KOPT-K1 (cell line): ENCODE data around the gene INAFM1.
"Not testable (repeated sequence)": the region's sequence is repeated elsewhere in the genome, so short reads cannot be mapped to it uniquely, and the experiment has no call there.

Source experiments
- H3K27ac ChIP-seq: fragments of 200-600 bp; sonication (generic); 2 replicates; pipeline ENCODE4 v1.5.1; 2016; ENCODE audit warnings: antibody characterized with exemption, mild to moderate bottlenecking, low read depth, low read length; ENCODE audit not compliant: poor library complexity, severe bottlenecking
- H3K36me3 ChIP-seq: fragments of 200-600 bp; sonication (generic); 2 replicates; pipeline ENCODE4 v1.5.1; 2017; ENCODE audit warnings: antibody characterized with exemption, mild to moderate bottlenecking, low read length, moderate library complexity; ENCODE audit not compliant: insufficient read depth
- H3K9me3 ChIP-seq: fragments of 200-600 bp; sonication (generic); 2 replicates; pipeline ENCODE4 v1.5.1; 2017; ENCODE audit warnings: antibody characterized with exemption, low read length, mild to moderate bottlenecking; ENCODE audit not compliant: insufficient read depth, poor library complexity, severe bottlenecking

INAFM1 gene

GRCh38 chr19:47256693-47257410, 17.8 kb upstream of the INAFM1 start:
- Histone ChIP-seq H3K36me3 (peaks cover 30% of the 10 kb centered on the region; the same call in 1 of the 2 replicates), H3K27ac (peak overlapping the region; percentile 57), H3K9me3 (no peaks in the 10 kb centered on the region)

DNA sequence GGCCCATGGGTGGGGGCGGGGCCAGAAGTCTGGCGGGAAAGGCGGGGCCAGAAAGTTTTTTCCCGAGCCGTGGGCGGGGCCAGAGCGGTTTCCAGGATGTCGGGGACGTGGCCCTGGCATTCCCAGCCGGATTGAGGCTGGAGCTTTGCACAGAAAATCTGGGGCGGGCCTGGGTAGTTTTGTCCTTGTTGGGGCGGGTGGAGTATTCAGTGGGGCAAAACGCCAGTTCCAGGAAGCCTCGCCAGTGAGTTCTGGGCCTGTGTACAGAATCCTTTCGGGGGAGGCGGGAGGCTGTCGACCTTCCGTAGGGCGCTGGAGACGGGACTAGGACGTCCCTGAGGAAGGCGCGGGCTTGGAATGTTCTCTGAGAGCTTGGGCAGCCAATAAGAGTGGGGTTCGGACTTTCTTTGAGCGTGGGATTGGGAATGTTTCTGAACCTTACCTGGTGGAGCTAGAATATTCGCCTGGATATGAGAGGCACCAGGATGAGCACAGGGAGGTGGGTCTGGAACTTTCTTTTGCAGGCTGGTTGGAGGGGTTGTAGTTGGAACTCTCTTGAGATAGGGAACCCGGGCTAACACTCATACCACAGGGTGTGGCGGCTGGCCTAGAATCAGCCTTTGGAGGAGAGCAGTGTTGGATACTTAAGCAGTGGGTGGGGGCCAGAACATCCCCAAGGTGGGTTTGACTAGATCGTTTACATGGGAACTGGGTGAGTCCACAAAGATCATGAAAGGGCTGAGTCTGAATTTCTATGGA, 17.1 kb upstream of the INAFM1 start:
- Histone ChIP-seq H3K36me3 (peaks cover 38% of the 10 kb centered on the region; the same call in 1 of the 2 replicates), H3K9me3 (no peaks in the 10 kb centered on the region), H3K27ac (peak overlapping the region; percentile 57)

DNA sequence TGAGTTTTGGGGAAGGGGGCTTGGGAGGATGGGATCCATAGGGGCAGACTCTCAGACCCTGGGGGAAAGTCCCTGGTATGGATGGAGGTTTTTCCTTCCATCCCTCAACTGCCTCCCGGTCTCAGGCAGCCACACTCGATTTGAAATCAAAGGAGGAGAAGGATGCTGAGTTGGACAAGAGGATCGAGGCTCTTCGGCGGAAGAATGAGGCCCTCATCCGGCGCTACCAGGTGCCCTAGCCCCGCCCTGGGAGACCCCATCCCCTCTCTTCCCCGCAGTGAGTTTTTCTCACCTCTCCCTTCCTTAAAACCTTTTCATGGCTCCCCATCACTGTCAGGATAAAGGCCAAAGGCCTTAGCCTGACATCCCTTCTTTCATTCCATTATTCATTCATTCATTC, 16.3 kb upstream of the INAFM1 start:
- no peaks in the 10 kb centered on the region for H3K9me3 ChIP-seq
- H3K27ac ChIP-seq, result peak overlapping the region; percentile 57
- peaks cover 38% of the 10 kb centered on the region; the same call in 1 of the 2 replicates for H3K36me3 ChIP-seq

DNA sequence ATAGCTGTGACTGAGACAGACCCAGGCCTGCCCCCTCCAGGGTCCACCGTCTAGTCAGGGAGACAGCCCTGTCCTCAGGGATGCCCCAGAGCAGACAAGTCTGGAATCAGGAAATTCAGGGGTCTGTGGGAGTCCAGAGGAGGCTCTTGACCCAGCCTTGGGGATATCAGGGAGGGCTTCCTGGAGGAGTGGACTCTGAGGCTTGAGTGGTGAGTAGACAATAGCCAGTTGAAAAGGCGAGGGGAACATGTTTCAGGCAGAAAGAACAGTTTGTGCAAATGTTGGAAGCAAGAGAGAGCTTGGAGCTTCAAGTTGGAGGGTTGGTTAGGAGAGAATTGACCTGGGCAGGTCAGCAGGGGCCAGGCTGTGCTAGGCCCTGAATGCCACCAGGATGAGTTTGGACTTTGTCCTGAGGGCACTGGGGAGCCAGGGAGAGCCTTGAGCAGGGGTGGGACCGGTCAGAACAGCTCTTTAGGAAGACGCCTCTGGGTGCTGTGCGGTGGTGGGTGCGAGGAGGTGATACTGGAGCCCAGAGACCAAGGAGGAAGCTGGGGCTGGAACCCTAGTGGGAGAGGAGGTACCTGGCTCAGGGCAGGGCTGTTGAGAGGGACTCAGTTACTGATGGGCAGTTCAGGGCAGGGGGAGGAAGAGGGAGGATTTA, 15.7 kb upstream of the INAFM1 start:
- H3K27ac ChIP-seq, result no peak overlapping the region
- H3K9me3 ChIP-seq, result no peaks in the 10 kb centered on the region
- H3K36me3 ChIP-seq, result peaks cover 38% of the 10 kb centered on the region; the same call in 1 of the 2 replicates

DNA sequence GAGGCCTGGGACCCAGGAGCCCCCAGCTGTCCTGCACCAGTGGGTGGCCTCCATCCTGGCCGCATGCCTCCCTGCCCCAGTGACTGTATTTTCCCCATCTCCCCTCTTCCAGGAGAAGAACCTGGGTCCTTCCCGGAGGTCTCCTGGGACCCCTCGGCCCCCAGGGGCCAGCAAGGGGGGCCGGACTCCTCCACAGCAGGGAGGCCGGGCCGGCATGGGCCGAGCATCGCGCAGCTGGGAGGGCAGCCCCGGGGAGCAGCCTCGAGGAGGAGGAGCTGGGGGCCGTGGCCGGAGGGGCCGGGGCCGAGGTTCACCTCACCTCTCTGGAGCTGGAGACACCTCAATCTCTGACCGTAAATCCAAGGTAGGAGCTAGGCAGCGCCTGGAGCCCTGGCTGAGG, 14.2 kb upstream of the INAFM1 start:
- H3K9me3 ChIP-seq, result no peaks in the 10 kb centered on the region
- H3K36me3 ChIP-seq, result peaks cover 53% of the 10 kb centered on the region; the same call in 1 of the 2 replicates
- no peak overlapping the region for H3K27ac ChIP-seq

GRCh38 chr19:47261946-47262793, 12.5 kb upstream of the INAFM1 start:
- H3K36me3 ChIP-seq, result peaks cover 66% of the 10 kb centered on the region; the same call in 1 of the 2 replicates
- H3K27ac ChIP-seq, H3K9me3 ChIP-seq: not testable (repeated sequence)

DNA sequence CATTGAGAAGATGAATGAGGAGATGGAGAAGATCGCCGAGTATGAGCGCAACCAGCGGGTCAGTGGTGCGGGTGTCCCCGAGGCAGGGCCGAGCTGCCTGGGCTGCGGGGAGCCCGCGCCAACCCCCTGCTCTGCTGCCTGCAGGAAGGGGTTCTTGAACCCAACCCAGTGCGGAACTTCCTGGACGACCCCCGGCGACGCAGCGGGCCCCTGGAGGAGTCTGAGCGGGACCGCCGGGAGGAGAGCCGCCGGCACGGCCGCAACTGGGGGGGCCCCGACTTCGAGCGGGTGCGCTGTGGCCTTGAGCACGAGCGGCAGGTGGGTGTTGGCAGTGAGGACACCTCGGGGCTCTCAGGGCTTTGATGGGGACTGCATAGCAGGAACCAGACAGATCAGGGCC, 10.1 kb upstream of the INAFM1 start:
- Histone ChIP-seq H3K27ac (no peak overlapping the region), H3K9me3 (no peaks in the 10 kb centered on the region), H3K36me3 (peaks cover 64% of the 10 kb centered on the region; the same call in 1 of the 2 replicates)

GRCh38 chr19:47266401-47266941, 8.2 kb upstream of the INAFM1 start:
- H3K36me3 ChIP-seq, result peaks cover 59% of the 10 kb centered on the region; the same call in 1 of the 2 replicates

GRCh38 chr19:47267350-47267759, 7.3 kb upstream of the INAFM1 start:
- no peak overlapping the region for H3K27ac ChIP-seq
- no peaks in the 10 kb centered on the region for H3K9me3 ChIP-seq
- H3K36me3 ChIP-seq, result peaks cover 56% of the 10 kb centered on the region; the same call in 1 of the 2 replicates

More at GRCh38 chr19:47266401-47266941, 8.2 kb upstream of the INAFM1 start:
- no peak overlapping the region for H3K27ac ChIP-seq
- no peaks in the 10 kb centered on the region for H3K9me3 ChIP-seq

- Histone ChIP-seq H3K36me3 (peaks cover 53% of the 10 kb centered on the region; the same call in 1 of the 2 replicates), H3K27ac (no peak overlapping the region), H3K9me3 (no peaks in the 10 kb centered on the region)
These were observed 6.7 kb upstream of the INAFM1 start for GRCh38 chr19:47268028-47268427.

- H3K36me3 ChIP-seq, result peaks cover 48% of the 10 kb centered on the region; the same call in 1 of the 2 replicates
These were observed 5.1 kb upstream of the INAFM1 start for GRCh38 chr19:47269596-47269995.

DNA sequence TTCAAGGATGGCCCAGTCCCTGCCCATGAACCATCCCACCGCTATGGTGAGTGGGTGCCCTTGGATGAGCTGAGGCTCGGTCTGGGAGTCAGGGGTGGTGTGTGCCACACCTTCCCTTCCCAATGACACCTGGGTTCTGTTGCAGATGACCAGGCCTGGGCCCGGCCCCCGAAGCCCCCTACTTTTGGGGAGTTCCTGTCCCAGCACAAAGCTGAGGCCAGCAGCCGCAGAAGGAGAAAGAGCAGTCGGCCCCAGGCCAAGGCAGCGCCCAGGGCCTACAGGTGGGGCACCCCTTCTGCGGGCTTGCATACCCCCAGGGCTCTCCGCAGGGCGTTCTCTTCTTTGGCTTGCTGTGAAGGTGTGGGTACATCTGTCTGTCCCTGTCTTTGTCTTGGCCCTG, 4.3 kb upstream of the INAFM1 start:
- H3K27ac ChIP-seq, result no peak overlapping the region
- no peaks in the 10 kb centered on the region for H3K9me3 ChIP-seq
- peaks cover 42% of the 10 kb centered on the region; the same call in 1 of the 2 replicates for H3K36me3 ChIP-seq

More at GRCh38 chr19:47269596-47269995, 5.1 kb upstream of the INAFM1 start:
- Histone ChIP-seq H3K9me3 (no peaks in the 10 kb centered on the region), H3K27ac (no peak overlapping the region)

GRCh38 chr19:47271949-47272348, 2.7 kb upstream of the INAFM1 start:
- H3K36me3 ChIP-seq, result peaks cover 41% of the 10 kb centered on the region; the same call in 1 of the 2 replicates
- H3K9me3 ChIP-seq, result no peaks in the 10 kb centered on the region
- H3K27ac ChIP-seq, result no peak overlapping the region
